ENCODE results near the gene COL18A1.

Gene COL18A1

DNA sequence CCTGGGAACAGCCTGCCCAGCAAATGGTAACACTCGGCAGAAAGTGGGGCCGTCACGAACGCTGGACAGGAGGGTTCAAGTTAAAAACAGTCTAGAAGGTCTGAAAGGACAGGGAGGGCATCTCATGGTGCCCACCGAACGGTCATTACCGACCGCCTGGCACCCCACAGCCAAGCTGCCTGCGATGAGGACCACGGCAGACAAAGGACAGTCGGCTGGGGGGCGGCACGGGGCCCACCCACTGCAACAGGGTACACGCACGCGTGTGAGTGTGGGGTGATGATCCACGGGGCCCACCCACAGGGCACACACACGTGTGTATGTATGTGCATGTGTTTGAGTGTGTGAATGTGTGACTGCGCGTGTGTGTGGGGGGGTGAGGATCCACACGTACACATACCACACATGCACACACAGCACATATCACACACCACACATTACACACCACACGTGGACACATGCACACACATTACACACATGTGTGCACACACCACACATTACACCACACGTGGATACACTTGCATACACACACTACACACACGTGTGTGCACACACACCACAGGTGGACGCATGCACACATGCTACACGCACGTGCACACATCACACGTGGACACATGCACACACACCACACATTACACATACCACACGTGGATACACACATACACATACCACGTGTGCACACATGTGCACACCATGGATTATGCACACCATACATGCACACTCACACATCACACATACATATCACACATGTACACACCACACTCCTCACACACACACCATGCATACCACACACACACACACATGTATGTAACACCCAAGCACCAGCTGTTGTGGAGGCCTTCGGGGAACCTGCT, 74.1 kb downstream of the COL18A1 start:
- no peaks in the 10 kb centered on the region for H3K27me3 ChIP-seq (replicated peaks in 2 of 5; ENCODE audit: control insufficient read depth in 4 of 5, insufficient read depth in 5 of 5, low read length in 4 of 5)
- WGBS (ENCODE audit: insufficient coverage): 91% methylated on average over 21 of the region's 31 CpGs
- H3K36me3 ChIP-seq (ENCODE audit: control insufficient read depth in 4 of 4, insufficient read depth in 4 of 4, low read length in 3 of 4): no peaks in the 10 kb centered on the region
- H3K9me3 ChIP-seq (ENCODE audit: control extremely low read depth in 1 of 5, control insufficient read depth in 4 of 5, insufficient read depth in 2 of 5, low read depth in 1 of 5, low read length in 4 of 5): no peaks in the 10 kb centered on the region
- CTCF ChIA-PET: interaction anchor here (0.7 to 1.4 kb wide), 5 partner anchors 9 to 339 kb away, joined by 3 to 6 read pairs (median 4); no protein-coding TSS in a partner anchor
- peaks cover 0 to 41% (median 36%) of the 10 kb centered on the region in 4 experiments for H3K4me1 ChIP-seq (ENCODE audit: control extremely low read depth in 1 of 4, control insufficient read depth in 4 of 4, insufficient read depth in 4 of 4, low read length in 3 of 4)
- DNase-seq: no peak
- peak overlapping the region in 5 of 7 experiments; percentile 38 to 85 (median 69) for H3K4me3 ChIP-seq (ENCODE audit: control insufficient read depth in 1 of 7, extremely low read depth in 1 of 7, insufficient read depth in 4 of 7, low read depth in 2 of 7, low read length in 6 of 7)
- POLR2A ChIA-PET: no interaction called here
- no peak overlapping the region for H3K27ac ChIP-seq (ENCODE audit: insufficient read depth in 1 of 2, low read depth in 1 of 2, low read length in 2 of 2, poor library complexity in 1 of 2, severe bottlenecking in 2 of 2)

DNA sequence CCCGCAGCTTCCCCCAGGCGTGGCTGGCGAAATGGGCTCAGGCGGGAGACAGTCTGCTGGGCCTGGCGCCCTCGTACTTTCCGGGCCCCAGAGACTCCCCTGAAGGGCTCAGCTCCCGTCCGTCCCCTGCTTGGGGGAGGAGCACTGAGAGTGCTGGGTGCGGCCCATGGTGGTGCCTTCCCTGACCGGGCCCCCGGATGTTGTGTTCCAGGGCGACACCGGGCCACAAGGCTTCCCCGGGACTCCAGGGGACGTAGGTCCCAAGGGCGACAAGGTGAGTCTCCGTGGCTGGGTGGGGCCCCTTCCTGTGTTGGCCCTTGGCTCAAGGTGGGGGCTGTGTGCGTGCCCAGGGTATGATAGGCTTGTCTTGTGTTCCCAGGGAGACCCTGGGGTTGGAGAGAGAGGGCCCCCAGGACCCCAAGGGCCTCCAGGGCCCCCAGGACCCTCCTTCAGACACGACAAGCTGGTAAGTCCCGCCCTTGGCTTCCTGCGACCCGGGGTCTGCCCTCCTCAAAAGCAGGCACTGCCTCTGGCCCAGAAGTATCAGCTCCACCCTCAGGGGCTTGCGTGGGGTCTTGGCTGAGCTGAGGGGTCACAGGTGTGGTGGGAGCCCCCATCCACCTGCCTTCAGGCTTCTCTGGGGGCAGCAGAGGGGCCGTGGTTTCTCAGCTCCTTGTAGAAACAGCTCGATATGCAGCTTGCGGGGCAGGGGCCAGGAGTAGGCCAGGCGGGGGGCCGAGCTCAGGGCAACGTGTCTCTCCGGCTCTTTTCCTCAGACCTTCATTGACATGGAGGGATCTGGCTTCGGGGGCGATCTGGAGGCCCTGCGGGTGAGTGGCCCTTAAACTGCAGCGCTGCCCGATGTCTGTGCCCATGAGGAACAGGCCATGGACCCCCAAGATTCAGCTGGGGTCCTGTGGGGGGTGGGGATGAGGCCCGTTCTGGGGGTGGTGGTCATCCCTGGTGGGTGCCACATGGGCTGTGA, 75.0 kb downstream of the COL18A1 start:
- no peak overlapping the region for H3K27ac ChIP-seq (ENCODE audit: insufficient read depth in 1 of 2, low read depth in 1 of 2, low read length in 2 of 2, poor library complexity in 1 of 2, severe bottlenecking in 2 of 2)
- no peak for DNase-seq
- H3K9me3 ChIP-seq (ENCODE audit: control extremely low read depth in 1 of 5, control insufficient read depth in 4 of 5, insufficient read depth in 2 of 5, low read depth in 1 of 5, low read length in 4 of 5): no peaks in the 10 kb centered on the region
- ChIA-PET CTCF (interaction anchor here (1.1 to 1.3 kb wide), 3 partner anchors 8 to 52 kb away, joined by 3 read pairs; no protein-coding TSS in a partner anchor), POLR2A (no interaction called here)
- H3K27me3 ChIP-seq (replicated peaks in 2 of 5; ENCODE audit: control insufficient read depth in 4 of 5, insufficient read depth in 5 of 5, low read length in 4 of 5): no peaks in the 10 kb centered on the region
- H3K4me3 ChIP-seq (ENCODE audit: control insufficient read depth in 1 of 7, extremely low read depth in 1 of 7, insufficient read depth in 4 of 7, low read depth in 2 of 7, low read length in 6 of 7): no peak overlapping the region
- WGBS (ENCODE audit: insufficient coverage): 92% methylated on average over 35 of the region's 37 CpGs
- no peaks in the 10 kb centered on the region for H3K36me3 ChIP-seq (ENCODE audit: control insufficient read depth in 4 of 4, insufficient read depth in 4 of 4, low read length in 3 of 4)
- peaks cover 0 to 42% (median 36%) of the 10 kb centered on the region in 4 experiments for H3K4me1 ChIP-seq (ENCODE audit: control extremely low read depth in 1 of 4, control insufficient read depth in 4 of 4, insufficient read depth in 4 of 4, low read length in 3 of 4)

DNA sequence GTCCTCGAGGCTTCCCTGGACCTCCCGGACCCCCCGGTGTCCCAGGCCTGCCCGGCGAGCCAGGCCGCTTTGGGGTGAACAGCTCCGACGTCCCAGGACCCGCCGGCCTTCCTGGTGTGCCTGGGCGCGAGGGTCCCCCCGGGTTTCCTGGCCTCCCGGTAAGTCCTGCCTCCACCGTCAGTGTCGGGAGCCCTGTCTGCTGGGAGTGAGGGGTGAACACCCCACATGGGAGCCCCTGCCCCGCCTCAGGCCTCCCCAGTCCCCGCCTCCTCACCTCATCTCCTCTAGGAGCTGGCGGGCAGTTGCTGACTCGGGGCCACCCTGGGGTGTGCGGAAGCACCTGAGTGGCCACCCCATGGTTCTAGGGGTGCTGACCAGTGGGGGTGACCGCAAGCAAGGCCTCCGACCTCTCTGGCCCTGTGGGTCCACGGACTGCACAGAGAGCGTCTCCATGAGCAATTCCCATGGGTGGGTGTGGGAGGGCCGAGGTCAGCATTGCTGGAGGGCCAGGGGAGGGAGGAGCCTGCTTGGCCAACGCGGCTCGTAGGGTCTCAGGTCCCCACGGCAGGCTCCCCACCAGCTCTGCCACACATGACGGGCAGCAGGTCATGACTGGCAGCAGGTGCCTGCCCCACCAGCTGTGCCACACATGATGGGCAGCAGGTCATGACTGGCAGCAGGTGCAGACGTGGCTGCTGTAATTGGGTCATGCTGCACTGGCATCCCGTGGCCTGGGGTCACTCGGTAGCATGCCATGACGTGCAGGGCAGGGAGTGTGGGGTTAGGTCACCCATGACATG, 75.9 kb downstream of the COL18A1 start:
- peaks cover 0 to 45% (median 36%) of the 10 kb centered on the region in 4 experiments for H3K4me1 ChIP-seq (ENCODE audit: control extremely low read depth in 1 of 4, control insufficient read depth in 4 of 4, insufficient read depth in 4 of 4, low read length in 3 of 4)
- POLR2A ChIA-PET: no interaction called here
- WGBS (ENCODE audit: insufficient coverage): 95% methylated on average over 29 of the region's 35 CpGs

DNA sequence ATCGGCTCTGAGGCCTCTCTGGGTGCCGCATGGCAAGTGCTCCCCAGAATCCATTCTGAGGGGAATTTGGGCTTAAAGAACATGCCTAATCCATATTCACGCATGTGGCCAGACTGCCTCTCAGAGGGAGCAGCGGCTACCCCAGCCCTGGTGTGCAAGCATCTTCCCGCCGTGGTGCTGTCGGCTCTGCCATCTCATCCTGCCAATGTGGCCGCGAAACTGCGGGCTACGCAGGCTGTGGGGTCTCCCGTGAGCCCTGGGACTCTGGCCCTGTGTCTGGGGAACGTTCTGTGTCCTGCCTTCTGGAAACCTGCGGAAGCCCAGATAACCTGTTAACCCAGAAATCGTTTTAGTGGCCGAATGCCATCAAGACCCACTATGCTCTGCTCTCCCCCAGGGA, 76.6 kb downstream of the COL18A1 start:
- Histone ChIP-seq H3K27ac (ENCODE audit: insufficient read depth in 1 of 2, low read depth in 1 of 2, low read length in 2 of 2, poor library complexity in 1 of 2, severe bottlenecking in 2 of 2) (no peak overlapping the region), H3K36me3 (ENCODE audit: control insufficient read depth in 4 of 4, insufficient read depth in 4 of 4, low read length in 3 of 4) (no peaks in the 10 kb centered on the region), H3K4me3 (ENCODE audit: control insufficient read depth in 1 of 7, extremely low read depth in 1 of 7, insufficient read depth in 4 of 7, low read depth in 2 of 7, low read length in 6 of 7) (no peak overlapping the region), H3K9me3 (ENCODE audit: control extremely low read depth in 1 of 5, control insufficient read depth in 4 of 5, insufficient read depth in 2 of 5, low read depth in 1 of 5, low read length in 4 of 5) (no peaks in the 10 kb centered on the region), H3K4me1 (ENCODE audit: control extremely low read depth in 1 of 4, control insufficient read depth in 4 of 4, insufficient read depth in 4 of 4, low read length in 3 of 4) (peaks cover 0 to 45% (median 36%) of the 10 kb centered on the region in 4 experiments), H3K27me3 (replicated peaks in 2 of 5; ENCODE audit: control insufficient read depth in 4 of 5, insufficient read depth in 5 of 5, low read length in 4 of 5) (no peaks in the 10 kb centered on the region)
- WGBS (ENCODE audit: insufficient coverage): over 99% methylated on average over 16 of the region's 16 CpGs
- CTCF ChIA-PET: no interaction called here
- DNase-seq: no peak
- POLR2A ChIA-PET: no interaction called here

More for the DNA sequence above, 75.9 kb downstream of the COL18A1 start:
- H3K36me3 ChIP-seq (ENCODE audit: control insufficient read depth in 4 of 4, insufficient read depth in 4 of 4, low read length in 3 of 4): no peaks in the 10 kb centered on the region
- H3K9me3 ChIP-seq (ENCODE audit: control extremely low read depth in 1 of 5, control insufficient read depth in 4 of 5, insufficient read depth in 2 of 5, low read depth in 1 of 5, low read length in 4 of 5): no peaks in the 10 kb centered on the region
- no peak for DNase-seq
- H3K27ac ChIP-seq (ENCODE audit: insufficient read depth in 1 of 2, low read depth in 1 of 2, low read length in 2 of 2, poor library complexity in 1 of 2, severe bottlenecking in 2 of 2): no peak overlapping the region
- no peaks in the 10 kb centered on the region for H3K27me3 ChIP-seq (replicated peaks in 2 of 5; ENCODE audit: control insufficient read depth in 4 of 5, insufficient read depth in 5 of 5, low read length in 4 of 5)
- CTCF ChIA-PET: interaction anchor here (1.1 to 1.3 kb wide), 3 partner anchors 9 to 51 kb away, joined by 3 read pairs; no protein-coding TSS in a partner anchor
- no peak overlapping the region for H3K4me3 ChIP-seq (ENCODE audit: control insufficient read depth in 1 of 7, extremely low read depth in 1 of 7, insufficient read depth in 4 of 7, low read depth in 2 of 7, low read length in 6 of 7)

DNA sequence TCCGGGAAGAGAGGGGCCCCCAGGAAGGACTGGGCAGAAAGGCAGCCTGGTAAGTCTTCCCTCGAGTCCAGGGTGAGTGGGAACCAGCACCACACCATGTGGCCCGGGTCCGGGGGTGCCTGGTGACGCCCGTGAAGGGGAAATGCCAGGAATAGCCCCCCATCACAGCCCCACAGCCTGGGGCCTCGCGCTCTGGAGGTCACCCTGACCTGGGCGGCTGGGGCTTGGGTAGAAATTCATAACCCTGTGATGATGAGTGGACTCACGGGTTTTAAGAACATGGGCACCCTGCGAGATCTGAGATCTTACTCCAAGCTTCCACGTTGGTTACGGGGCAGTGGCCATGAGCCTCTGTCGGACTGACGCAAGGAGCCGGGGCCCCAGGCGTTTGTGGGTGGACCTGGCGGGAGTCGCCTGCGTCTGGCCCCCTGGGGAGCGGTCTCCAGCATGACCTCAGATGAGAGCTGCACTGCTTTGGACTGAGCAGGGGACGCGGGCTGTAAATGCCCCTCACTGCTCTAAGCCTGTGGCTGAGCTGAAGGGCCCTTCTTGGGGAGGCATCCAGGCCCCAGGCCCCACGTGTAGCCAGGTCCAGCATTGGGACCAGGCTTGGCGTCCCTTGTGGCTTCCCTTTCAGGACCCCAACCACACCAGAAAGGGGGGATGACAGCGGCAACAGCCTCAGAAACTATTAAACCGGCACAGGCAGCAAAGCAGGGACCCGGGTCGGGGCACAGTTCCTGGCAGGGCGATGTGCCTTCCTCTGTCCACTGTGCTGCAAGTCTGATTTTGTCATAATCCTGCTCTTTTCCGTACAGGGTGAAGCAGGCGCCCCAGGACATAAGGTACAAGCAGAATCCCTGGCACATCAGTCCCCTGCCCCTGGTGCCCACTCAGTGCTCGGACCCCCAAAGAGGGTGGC, 77.3 kb downstream of the COL18A1 start:
- DNase-seq: no peak
- peaks cover 0 to 44% (median 36%) of the 10 kb centered on the region in 4 experiments for H3K4me1 ChIP-seq (ENCODE audit: control extremely low read depth in 1 of 4, control insufficient read depth in 4 of 4, insufficient read depth in 4 of 4, low read length in 3 of 4)
- H3K27ac ChIP-seq (ENCODE audit: insufficient read depth in 1 of 2, low read depth in 1 of 2, low read length in 2 of 2, poor library complexity in 1 of 2, severe bottlenecking in 2 of 2): peak overlapping the region in 1 of 2 experiments; percentile 70
- 92% methylated on average over 32 of the region's 33 CpGs for WGBS (ENCODE audit: insufficient coverage)
- ChIA-PET CTCF (interaction anchor here (0.9 to 1.9 kb wide), 6 partner anchors 10 to 342 kb away, joined by 3 to 6 read pairs (median 5); no protein-coding TSS in a partner anchor), POLR2A (no interaction called here)
- H3K4me3 ChIP-seq (ENCODE audit: control insufficient read depth in 1 of 7, extremely low read depth in 1 of 7, insufficient read depth in 4 of 7, low read depth in 2 of 7, low read length in 6 of 7): peak overlapping the region in 3 of 7 experiments; percentile 45 to 70 (median 59)
- H3K36me3 ChIP-seq (ENCODE audit: control insufficient read depth in 4 of 4, insufficient read depth in 4 of 4, low read length in 3 of 4): no peaks in the 10 kb centered on the region
- no peaks in the 10 kb centered on the region for H3K27me3 ChIP-seq (replicated peaks in 2 of 5; ENCODE audit: control insufficient read depth in 4 of 5, insufficient read depth in 5 of 5, low read length in 4 of 5)
- no peaks in the 10 kb centered on the region for H3K9me3 ChIP-seq (ENCODE audit: control extremely low read depth in 1 of 5, control insufficient read depth in 4 of 5, insufficient read depth in 2 of 5, low read depth in 1 of 5, low read length in 4 of 5)

Data from common myeloid progenitor, CD34-positive (primary cell).